Stimulated activated CD4-positive, alpha-beta T cell treated with anti-CD3 and anti-CD28 coated beads, Interleukin-1b, Interleukin-23, amount 100 ng/mL, for 4 hours (primary cell): ENCODE measurements around the gene FAM83C.
"Not testable (repeated sequence)": the region's sequence is repeated elsewhere in the genome, so short reads cannot be mapped to it uniquely, and the experiment has no call there.

Experiments
- DNase-seq, 2 donors: peaks; one replicate each; pipeline ENCODE4 v3.0.0-alpha.2; 2020; ENCODE audit warnings: low read depth in 2 of 2

The FAM83C gene

DNA sequence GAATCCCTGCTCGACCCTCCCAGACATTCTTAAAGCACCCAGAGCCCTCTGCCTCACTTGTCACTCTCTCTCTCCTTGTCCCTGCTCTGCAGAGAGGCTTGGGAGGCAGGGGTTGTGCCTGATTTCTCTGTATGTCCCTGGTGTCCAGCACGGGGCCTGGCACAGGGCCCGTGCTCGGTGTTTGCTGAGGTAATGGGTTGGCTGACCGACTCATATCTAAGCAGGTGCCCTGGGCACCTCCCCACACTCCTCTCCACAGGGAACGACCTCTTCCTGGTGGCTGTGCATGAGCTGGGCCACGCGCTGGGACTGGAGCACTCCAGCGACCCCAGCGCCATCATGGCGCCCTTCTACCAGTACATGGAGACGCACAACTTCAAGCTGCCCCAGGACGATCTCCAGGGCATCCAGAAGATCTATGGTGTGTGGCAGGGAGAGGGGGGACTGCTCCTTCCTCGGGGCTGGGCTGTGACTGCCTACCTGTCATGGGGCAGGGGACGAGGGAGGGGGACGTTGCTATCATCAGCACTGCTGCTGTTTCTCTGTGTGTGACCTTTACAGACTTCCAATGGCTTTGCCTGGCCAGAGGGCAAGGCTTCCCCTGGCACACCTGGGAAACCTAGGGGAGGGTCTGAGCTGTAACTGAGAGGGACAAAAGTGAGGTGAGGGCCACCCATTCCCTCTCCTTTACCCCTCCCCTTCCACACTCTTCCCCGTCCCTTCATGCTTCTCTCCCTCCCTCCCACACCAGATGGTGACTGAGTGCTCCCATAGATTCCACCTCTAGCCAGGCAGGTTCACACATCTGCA is 28.5 kb downstream of the FAM83C start:
- DNase-seq = no peak

DNA sequence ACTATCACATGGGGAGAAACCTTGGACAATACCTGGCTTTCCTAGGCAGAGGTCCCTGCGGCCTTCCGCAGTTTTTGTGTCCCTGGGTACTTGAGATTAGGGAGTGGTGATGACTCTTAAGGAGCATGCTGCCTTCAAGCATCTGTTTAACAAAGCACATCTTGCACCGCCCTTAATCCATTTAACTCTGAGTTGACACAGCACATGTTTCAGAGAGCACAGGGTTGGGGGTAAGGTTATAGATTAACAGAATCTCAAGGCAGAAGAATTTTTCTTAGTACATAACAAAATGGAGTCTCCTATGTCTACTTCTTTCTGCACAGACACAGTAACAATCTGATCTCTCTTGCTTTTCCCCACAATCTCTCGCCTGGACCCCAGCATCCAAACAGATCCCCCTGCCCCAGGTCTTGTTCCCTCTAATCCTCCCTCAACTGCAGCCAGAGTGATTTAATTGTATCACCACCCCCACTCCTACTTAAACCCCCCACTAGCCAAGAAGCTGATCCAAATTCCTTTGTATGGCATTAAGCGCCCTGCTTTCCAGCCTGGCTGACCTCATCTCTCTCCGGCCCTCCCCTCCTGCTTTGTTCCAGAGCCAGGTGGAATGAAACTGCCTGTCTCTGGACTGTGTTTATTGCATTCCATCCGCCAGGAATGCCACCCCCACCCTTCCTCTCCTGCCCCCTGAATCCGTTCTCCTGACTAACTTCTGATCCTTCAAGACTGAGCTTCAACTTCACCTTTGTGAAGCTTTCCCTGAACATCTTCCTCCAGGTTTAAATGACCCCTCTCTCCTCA is 29.3 kb downstream of the FAM83C start:
- DNase-seq = not testable (repeated sequence)

DNA sequence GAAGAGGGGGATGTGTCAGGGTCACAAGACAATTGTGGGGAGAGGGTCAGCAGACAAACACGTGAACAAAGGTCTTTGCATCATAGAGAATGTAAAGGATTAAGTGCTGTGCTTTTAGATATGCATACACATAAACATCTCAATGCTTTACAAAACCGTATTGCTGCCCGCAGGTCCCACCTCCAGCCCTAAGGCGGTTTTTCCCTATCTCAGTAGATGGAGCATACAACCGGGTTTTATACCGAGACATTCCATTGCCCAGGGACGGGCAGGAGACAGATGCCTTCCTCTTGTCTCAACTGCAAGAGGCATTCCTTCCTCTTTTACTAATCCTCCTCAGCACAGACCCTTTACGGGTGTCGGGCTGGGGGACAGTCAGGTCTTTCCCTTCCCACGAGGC is 29.9 kb downstream of the FAM83C start:
- not testable (repeated sequence) for DNase-seq

DNA sequence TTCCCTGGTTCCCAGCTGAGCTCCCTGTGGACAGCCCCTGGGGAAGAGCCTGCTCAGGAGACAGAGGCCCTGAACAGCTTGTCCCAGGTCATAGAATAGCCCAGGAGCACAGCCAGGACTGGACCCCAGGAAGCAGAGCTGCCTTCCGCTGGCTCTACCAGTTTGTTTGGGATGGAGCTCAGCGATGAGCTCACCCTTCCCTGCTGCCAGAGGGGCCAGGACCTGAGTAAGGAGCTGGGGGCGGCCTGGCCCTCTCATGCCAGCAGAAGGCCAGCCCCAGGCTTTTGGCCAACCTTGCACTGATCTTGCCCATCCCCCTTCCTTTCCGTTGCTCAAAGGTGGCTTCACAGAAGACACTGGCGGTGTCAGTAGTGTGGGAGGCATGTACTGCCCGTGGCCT is 31.8 kb downstream of the FAM83C start:
- no peak for DNase-seq

DNA sequence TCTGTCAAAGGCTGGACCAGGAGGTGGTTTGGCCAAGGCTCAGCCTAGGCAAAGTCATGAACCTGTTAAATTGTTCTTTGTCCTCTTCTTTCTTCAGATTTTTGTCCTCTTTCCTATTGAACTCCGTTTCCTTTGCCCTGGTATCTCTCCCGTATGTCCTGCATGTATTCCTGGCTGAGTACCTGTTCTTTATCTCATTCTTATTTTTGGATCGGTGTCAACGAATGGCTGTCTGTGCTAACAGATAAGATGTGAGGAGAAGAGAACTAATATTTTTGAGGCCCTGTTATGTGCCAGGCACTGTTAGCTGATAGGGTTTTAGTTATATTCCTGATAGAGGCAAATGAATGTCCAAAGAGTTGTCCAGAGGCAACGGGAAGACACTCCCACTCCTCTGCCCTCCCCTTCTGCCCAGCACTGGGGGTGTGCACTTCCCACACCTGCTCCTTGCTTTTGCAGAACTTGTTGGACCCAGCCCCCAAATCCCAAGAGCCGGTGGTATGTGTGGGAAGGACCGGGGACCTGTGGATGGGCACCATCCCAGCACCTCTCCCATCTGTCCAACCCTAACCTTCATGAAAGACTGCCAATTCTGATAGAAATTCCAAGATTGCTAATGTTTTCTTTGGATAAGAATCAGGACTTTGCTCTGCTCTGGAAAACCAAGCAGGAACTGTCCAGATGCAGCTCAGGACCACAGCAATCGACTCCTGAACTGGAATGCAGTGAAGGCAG is 34.9 kb downstream of the FAM83C start:
- no peak for DNase-seq

DNA sequence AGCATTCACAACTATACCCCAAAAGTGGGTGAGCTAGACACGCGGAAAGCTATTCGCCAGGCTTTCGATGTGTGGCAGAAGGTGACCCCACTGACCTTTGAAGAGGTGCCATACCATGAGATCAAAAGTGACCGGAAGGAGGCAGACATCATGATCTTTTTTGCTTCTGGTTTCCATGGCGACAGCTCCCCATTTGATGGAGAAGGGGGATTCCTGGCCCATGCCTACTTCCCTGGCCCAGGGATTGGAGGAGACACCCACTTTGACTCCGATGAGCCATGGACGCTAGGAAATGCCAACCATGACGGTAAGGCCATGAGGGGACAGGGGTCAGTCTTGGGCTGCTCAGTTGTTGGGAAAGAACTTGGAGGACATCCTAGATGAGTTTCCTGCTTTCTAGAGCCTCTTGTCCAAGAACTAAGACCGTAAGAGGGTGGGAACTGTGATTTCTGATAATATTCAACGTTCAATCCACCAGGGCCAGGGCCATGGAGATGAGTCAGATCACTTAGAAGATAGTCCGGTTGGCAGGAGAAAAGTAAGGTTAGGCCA is 37.7 kb downstream of the FAM83C start:
- DNase-seq = no peak

DNA sequence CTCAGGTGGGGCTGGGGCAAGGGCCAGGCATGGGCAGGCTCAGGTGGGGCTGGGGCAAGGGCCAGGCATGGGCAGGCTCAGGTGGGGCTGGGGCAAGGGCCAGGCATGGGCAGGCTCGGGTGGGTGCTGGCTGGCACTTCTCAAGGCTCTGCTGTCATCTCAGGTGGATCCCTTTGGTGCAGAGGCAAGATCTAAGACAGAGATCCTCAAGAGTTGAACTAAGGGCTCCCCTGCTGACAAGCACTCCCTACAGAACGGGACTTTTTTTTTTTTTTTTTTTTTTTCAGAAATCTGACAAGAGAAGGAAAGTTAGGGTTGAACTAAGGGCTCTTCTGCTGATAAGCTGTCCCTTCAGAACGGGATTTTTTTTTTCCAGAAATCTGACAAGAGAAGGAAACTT is 39.2 kb downstream of the FAM83C start:
- no peak for DNase-seq

DNA sequence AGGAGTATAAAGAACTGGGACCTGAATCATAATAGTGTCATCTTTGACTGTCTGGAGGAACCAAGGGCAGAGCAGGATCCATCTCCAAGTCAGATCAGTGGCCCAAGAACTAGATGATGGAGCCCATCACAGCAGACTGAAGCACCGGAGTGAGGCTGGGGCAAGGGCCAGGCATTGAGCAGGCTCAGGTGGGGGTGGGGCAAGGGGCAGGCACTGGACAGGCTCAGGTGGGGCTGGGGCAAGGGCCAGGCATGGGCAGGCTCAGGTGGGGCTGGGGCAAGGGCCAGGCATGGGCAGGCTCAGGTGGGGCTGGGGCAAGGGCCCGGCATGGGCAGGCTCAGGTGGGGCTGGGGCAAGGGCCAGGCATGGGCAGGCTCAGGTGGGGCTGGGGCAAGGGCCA is 39.6 kb downstream of the FAM83C start:
- DNase-seq = not testable (repeated sequence)

DNA sequence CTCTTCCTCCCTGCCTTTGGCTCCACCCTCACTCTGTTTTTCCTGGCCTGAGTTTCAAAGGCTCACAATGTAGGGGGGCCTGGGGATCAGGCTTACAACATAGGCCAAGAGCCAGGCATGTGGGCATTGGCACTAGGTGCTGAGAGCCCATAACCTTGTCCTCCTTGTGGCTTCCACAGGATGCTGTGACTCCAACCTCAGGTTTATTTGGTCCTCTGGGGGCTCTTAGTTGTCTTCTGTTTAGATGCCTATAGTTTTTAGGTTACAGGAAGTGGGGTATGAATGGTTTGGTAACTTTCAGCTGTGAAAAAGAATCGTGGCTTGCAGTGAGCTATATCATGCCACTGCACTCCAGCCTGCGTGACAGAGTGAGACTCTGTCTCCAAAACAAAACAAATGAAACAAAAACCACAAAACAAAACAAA is 40.2 kb downstream of the FAM83C start:
- no peak for DNase-seq

DNA sequence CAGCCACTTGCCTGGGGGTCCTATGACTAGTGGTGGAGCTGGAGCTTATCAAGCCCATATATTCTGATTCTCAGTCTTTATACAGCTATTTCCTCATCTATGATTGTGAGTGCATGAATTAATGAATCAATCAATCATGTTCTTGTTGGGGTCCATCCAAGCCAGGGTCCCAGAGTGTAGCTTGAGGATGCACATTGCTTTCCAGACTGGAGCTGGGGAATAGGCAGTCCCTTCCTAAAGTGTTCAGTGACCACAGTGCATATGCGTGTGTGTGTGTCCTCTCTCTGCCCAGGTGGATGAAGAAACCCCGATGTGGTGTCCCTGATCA is 40.6 kb downstream of the FAM83C start:
- DNase-seq = no peak

DNA sequence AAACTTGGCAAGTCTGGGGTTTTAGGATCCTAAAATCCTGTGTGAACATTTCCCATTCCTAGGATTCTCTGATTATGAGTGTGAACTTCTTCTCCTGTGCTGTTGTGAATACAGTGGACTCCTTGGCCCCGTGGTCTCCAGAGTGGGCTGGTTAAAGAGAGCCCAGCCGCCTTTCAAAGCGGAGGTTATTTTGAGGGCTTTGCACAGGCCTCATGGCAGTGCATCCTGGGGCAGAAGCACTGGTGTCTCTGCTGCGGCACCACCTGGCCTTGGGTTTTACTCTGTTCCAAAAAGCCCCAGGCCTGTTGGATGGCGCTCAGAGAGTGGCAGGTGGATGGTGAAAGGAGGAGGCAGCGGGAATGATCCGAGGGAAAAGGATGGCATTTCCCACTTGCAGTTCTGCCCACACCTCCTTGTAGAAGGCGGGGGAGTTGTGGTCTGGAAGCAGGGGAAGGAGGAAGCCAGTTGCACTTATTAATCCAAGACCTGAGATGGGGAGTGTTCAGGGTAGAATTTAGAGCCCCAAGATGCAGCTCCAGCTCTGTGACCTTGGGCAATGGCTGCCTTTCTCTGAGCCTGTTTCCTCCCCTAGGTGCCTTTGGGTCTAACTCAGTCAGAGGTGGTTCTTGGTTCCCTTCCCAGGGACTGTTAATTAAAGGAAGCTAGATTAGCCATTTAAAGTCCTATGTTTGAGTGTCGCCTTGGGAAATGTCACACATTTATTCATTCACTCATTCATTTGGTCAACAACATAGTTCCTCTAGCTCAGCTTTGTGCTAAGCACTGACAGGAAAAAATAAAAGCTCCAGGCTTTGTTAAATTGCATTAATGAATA is 43.4 kb downstream of the FAM83C start:
- DNase-seq = no peak

DNA sequence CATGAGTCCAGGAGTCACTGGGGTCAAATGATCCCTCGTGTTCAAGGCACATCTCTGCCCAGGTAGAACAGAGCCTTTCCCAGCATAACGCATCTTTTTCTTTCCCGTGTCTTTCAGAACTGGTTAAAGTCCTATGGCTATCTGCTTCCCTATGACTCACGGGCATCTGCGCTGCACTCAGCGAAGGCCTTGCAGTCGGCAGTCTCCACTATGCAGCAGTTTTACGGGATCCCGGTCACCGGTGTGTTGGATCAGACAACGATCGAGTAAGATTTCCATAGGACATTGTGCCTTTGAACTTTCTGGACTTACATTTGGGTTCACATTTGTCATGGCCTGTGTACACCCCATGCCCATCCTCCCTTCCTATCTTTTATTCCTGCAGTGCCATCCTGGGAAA is 45.5 kb downstream of the FAM83C start:
- no peak for DNase-seq

DNA sequence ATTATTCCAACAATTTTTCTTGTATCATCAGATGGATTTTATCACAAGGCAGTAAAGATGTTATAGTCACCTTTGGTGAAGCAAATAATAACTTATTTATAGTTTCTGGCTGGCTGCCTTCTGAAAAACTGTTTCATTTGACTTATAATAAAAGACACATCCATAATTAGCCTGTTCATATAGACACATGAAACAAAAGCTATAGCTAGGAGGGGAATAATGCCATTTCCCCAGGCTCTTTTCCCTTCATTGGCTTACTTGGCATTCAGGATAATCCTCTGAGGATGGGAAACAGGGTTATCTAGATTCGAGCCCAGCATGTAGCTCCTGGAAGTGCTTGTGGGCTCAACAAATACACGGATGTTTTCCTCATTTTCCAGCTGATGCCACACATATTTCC is 48.2 kb downstream of the FAM83C start:
- DNase-seq = no peak

DNA sequence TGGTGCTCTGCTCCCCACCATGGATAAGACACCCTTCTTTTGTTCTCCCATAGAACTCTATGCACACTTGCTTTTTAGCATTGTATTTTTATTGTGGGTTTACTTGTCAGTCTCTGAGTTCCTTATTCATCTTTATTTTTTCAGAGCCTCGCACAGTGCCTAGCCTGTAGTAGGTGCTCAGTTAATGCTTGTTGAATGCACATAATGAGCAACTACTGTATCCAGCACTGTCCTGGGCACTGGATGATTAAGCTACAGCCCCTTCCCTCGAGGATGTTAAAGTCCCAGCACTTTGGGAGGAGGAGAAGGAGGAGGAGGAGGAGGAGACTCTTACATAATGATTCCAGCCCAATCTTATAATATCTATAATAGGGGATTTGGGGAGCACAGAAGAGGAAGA is 48.9 kb downstream of the FAM83C start:
- DNase-seq = no peak

DNA sequence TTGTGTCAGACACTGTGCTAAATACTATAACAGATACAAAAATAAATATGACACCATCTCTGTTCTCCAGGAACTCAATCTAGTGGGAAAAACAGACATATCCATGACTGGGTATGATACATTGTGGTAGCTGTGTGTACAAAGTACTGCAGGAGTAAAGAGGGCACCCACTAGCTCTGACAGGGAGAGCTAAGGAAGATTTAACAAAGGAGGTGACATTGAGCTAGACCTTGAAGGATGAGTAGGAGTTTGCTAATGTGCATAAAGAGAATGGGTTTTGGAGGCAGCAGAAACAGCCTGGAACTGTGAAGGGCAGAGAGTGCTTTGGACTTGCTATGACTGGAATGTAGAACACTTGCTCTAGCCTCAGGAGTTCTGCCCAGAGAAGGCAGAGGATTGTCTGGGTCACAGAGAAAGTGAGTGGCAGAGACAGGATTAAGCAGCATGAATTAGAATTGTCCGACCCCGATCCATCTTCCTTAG is 51.4 kb downstream of the FAM83C start:
- DNase-seq = no peak

DNA sequence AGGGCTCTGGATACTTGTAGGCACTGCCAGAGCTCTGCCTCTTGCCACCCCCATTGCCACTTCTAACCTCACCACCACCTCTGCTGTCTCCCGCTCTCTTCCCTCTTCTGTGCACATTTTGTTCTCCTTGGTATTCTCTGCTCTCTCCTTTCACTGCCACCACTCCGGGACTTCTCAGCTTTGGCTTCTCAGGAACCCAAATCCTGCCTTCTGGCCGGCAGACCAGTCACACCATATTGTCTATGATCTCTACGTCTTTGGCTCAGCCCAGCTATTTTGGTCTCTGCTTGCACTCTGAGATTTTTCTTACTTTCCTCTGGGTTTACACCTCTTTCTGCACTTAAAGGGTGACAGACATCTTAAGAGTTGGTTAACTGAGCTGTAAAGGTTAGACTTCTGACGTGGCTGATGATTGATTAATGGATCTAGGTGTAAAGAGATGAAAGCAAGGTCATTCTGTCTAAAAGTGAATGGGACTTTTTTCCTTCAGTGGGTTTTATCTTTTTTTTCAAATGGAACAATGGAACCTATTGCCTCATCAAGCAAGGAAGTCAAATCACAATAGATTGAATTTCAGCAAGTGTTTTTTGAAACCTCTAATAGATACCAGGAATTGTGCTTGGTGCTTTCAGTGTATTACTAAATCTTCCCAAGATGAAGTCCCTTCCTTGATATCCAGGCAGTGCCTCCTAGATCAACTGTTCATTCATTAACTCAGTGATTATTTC is 52.0 kb downstream of the FAM83C start:
- no peak for DNase-seq

DNA sequence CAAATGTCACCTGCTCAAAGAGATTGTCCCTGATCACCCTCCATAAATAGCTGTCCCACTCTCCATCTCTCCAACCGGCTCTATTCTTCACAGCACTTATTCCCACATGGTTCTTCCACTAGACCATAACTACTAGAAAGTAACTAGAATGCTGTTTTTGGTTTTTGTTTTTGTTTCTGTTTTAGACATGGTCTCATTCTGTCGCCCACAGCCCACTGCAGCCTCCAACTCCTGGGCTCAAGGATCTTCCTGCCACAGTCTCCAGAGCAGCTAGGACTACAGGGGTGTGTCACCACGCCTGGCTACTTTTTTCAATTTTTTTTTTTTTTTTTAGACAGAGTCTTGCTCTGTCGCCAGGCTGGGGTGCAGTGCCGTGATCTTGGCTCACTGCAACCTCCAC is 53.5 kb downstream of the FAM83C start:
- DNase-seq = no peak

DNA sequence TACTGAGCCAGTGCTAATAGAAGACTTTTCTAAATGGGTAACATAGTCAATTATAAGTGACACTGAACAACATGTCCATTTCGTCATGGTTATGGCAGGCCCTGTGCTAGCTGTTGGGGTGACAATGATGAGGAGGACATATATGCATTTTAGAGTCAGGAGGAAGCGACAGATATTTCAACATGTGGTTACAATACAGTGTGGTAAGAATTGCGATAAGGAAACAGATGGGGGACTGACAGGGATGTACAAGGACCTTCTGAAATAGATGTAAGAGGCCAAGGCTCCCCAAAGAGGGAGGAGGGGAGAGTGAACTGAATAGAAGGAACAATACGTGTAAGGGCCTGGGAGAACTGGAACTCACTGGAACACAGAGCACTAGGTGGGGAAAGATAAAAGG is 54.1 kb downstream of the FAM83C start:
- no peak for DNase-seq

DNA sequence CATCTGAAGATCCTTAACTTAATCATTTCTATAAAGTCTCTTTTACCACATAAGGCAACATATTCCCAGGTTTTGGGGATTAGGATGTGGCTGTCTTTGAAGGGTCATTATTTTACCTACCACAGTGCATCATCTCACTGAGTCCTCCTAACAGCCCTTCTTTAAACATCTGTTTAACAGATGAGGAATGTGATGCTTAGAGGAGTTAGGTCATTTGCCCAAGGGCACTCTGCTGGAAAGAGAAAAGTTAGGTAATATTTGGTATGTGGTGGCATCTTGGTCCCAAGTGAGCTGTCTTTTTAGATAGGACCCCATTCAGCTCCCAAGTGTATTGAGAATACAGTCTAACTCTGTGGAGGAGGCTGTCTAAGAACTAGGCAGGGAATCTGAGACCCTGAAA is 54.7 kb downstream of the FAM83C start:
- DNase-seq = no peak

DNA sequence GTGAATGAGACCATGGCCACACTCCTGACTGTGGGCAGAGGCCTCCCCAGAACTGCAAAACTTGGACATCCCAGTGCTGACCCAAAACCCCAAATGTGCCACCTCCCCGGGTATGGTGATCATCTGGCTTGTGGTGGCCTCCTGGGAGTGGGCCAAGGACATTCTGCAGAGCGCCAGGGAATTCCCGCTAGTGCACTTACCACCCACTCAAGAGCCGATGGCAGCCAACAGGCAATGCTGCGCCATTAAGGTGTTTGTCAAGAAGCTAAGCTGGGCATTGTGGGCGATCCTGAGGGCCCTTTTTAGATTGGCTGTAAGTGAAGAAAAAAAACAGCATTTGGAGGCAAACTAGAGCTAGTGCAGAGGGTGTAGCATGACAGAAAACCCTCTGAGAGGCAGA is 56.3 kb downstream of the FAM83C start:
- no peak for DNase-seq
